Esophagus squamous epithelium (tissue), 5 donors: ENCODE data around the gene ITFG2. TPM values are rescaled to one million over a fixed set of nuclear protein-coding genes. Genes with fewer than 3 reads are reported as not detected.

Experiments used
- DNase-seq: peaks from one replicate; lab custom pipeline; 2025; lab: John Stamatoyannopoulos, UW
- H3K27ac ChIP-seq, 4 donors: fragments of 200-600 bp; sonication (generic); one replicate each; pipeline ENCODE4 v1.5.1; 2016 to 2019; ENCODE audit warnings: mild to moderate bottlenecking in 1 of 4
- H3K27me3 ChIP-seq, 4 donors: fragments of 200-600 bp; sonication (generic); 1 replicate in 3 of 4; 2 replicates in 1 of 4; pipeline versions ENCODE4 v1.5.1 to v1.6.0; 2017 to 2021; ENCODE audit warnings: antibody characterized with exemption in 1 of 4
- H3K36me3 ChIP-seq, 3 donors: fragments of 200-600 bp; sonication (generic); one replicate each; pipeline ENCODE4 v1.5.1; 2016 to 2019
- H3K4me1 ChIP-seq, 3 donors: fragments of 200-600 bp; sonication (generic); one replicate each; pipeline ENCODE4 v1.5.1; 2017 to 2019
- H3K4me3 ChIP-seq, 4 donors: fragments of 200-600 bp; sonication (generic); 1 replicate in 3 of 4; 2 replicates in 1 of 4; pipeline ENCODE4 v1.5.1; 2016 to 2019; ENCODE audit warnings: mild to moderate bottlenecking in 2 of 4, moderate library complexity in 1 of 4
- H3K9me3 ChIP-seq, 3 donors: fragments of 200-600 bp; sonication (generic); one replicate each; pipeline ENCODE4 v1.5.1; 2016 to 2019
- POLR2A ChIP-seq, 4 donors: fragments of 450-650 bp; IDR thresholded peaks; one replicate each; pipeline ENCODE4 v1.6.1; 2017; ENCODE audit warnings: antibody characterized with exemption in 4 of 4, mild to moderate bottlenecking in 4 of 4, moderate library complexity in 3 of 4
- WGBS, 2 donors: methylation state at CpG; one replicate each; pipeline ENCODE4 v1.1.5; 2018; 5-methylcytosine and 5-hydroxymethylcytosine counted together
- intact Hi-C: fragments of 100-400 bp; cut with DNase I; formaldehyde crosslinking; loops from one replicate; pipeline ENCODE4 v1.15.0; 2022
- total RNA-seq, 4 donors: library from RNA; depleted of rRNA; stranded (reverse); fragments of >200 nt; gene quantifications; one replicate each; pipeline ENCODE4 v1.1.0, GENCODE V29; 2016
- TF ChIP-seq, protein P1 (sequence below), 6 experiments: fragments of 450-650 bp in 4 of 6; fragments of 200-600 bp in 2 of 6; sonication (generic) in 2 of 6; IDR thresholded peaks; one replicate each; pipeline ENCODE4 v1.5.1; 2016 to 2019; ENCODE audit warnings: antibody characterized with exemption in 6 of 6, mild to moderate bottlenecking in 4 of 6, moderate library complexity in 4 of 6
- donor health status: DM: yes; HTN: yes; CAD: no.

The ITFG2 gene
- total RNA-seq, result 10 to 100 TPM; 14.3 to 27.5 (median 15.7) TPM

DNA sequence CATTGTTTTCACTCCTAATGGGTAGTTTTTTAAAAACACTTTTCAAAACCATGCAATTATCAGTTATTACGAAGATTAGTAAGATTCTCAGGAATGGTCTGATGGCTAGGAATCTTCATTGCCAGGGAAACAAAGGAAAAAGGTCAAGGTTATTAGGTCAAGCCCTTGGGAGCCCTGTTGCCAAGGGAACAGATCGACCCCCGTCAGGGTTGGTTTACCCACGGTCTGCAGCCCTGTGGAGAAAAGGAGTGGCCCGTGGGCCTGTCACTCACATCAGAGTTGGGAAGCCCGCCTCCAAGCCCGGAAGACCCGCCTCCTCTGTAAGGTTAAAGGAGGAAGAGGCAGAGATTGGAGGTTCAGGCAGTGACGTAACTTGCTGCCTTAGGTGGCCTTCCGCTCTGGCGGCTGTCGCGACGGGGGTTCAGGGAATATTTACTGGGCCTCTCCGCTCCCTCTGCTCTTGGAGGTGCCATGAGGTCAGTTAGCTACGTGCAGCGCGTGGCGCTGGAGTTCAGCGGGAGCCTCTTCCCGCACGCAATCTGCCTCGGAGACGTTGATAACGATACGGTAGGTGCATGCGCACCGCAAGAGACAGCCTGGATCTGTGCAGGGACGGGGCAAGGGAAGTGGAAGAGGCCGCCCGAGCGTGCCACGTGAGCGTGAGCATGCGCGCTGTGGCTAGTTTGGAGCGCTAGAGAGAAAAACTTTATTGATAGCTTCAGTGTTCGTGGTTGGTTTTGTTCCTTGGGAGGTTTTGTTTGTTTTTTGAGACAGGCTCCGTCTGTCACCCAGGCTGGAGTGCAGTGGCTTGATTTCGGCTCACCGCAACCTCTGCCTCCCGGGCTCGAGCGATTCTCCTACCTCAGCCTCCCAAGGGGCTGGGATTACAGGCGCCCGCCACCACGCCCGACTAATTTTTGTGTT lies at the start of gene ITFG2:
Gene ITFG2, plus strand, starts transcription at position 379 of the 924 bp plus-strand sequence. Its CDS starts 93 bp downstream, at position 472.
- peaks cover 0 to 24% (median 4%) of the 10 kb centered on the region in 3 donors for H3K36me3 ChIP-seq
- peak within 1 kb of the TSS; percentile 53 to 98 (median 76) for H3K4me3 ChIP-seq
- H3K27me3 ChIP-seq, result no peaks in the 10 kb centered on the region
- peak; percentile 93 for DNase-seq
- TF ChIP-seq, protein P1, sequence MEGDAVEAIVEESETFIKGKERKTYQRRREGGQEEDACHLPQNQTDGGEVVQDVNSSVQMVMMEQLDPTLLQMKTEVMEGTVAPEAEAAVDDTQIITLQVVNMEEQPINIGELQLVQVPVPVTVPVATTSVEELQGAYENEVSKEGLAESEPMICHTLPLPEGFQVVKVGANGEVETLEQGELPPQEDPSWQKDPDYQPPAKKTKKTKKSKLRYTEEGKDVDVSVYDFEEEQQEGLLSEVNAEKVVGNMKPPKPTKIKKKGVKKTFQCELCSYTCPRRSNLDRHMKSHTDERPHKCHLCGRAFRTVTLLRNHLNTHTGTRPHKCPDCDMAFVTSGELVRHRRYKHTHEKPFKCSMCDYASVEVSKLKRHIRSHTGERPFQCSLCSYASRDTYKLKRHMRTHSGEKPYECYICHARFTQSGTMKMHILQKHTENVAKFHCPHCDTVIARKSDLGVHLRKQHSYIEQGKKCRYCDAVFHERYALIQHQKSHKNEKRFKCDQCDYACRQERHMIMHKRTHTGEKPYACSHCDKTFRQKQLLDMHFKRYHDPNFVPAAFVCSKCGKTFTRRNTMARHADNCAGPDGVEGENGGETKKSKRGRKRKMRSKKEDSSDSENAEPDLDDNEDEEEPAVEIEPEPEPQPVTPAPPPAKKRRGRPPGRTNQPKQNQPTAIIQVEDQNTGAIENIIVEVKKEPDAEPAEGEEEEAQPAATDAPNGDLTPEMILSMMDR (IDR thresholded peaks at IDR 0.05), result peak in 1 of 6 experiments; percentile 51
- TF ChIP-seq POLR2A (IDR thresholded peaks at IDR 0.05), result peak in 3 of 4 donors; percentile 76 to 84 (median 84)
- H3K27ac ChIP-seq, result peak within 1 kb of the TSS; percentile 88 to 98 (median 95)
- peaks cover 4 to 32% (median 17%) of the 10 kb centered on the region in 3 donors for H3K4me1 ChIP-seq
- intact Hi-C loops, result no loop called here
- no peaks in the 10 kb centered on the region for H3K9me3 ChIP-seq
- WGBS, 2 donors, result 1% methylated on average over 18 to 24 of the region's 48 CpGs

DNA sequence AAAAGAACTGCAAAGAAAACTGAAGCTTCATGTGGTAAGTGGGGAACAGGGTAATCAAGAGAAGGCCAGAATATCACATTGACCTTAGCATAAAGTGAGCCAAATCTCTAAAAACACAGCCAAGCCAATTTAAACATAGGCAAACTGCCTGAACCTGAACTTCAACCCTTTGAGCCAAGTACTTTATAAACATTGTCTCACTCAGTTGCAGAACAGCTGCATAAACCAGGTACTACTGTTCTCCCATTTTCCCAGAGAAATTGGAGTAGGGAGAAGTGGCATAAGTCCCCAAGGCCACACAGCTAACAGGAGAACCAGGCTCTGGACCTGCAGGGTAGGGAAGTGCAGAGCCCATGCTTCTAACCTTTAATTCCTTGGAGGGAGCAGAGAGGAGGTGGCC lies 48.1 kb upstream of the ITFG2 start:
- Histone ChIP-seq H3K4me1 (peaks cover 0 to 6% (median 0%) of the 10 kb centered on the region in 3 donors), H3K27me3 (no peaks in the 10 kb centered on the region), H3K27ac (no peak overlapping the region), H3K9me3 (no peaks in the 10 kb centered on the region), H3K4me3 (no peak overlapping the region), H3K36me3 (no peaks in the 10 kb centered on the region)
- intact Hi-C loops, result no loop called here
- TF ChIP-seq, protein P1 (IDR thresholded peaks at IDR 0.05), result no peak
- TF ChIP-seq POLR2A (IDR thresholded peaks at IDR 0.05), result no peak
- no peak for DNase-seq

DNA sequence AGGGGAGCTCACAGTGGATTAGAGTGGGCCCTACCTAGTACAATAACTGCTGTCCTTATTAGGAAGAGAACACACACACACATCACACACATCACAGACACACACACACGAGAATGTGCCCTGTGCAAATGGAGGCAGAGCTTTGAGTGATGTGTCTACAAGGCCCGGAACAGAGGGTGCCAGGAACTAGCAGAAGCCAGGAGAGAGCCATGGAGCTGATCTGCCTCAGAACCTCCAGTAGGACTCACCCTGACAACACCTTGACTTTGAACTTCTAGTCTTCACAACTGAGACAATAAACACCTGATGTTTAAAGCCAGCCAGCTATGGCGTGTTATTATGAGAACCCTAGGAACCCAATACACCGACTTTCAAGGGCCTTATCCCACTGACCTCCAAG lies 47.4 kb upstream of the ITFG2 start:
- Histone ChIP-seq H3K27ac (no peak overlapping the region), H3K27me3 (no peaks in the 10 kb centered on the region), H3K4me3 (no peak overlapping the region), H3K9me3 (no peaks in the 10 kb centered on the region), H3K36me3 (no peaks in the 10 kb centered on the region), H3K4me1 (peaks cover 0 to 6% (median 0%) of the 10 kb centered on the region in 3 donors)
- intact Hi-C loops, result no loop called here
- WGBS, 2 donors, result 88 to 91% methylated on average over 3 to 4 of the region's 4 CpGs
- TF ChIP-seq, protein P1 (IDR thresholded peaks at IDR 0.05), result no peak
- no peak for TF ChIP-seq POLR2A (IDR thresholded peaks at IDR 0.05)
- DNase-seq, result no peak

DNA sequence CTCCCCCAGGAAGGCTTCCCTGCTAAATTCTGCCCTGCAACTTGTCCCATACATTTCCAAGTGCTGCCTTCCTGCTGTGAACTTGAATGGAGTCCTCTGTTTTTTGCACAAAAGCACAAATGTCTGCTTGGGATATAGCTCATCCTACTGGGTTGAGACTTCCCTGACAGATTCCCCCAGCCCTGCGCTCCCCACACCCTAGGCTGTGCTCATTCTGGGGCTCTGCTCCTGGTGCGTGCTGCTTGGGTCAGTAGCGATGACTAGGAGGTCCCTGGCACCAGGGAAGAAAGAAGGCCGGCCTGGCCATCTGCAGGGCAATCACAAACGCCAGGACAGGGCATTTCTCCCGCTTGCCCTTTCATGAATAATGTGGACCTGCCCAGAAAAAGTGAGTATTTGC lies 46.9 kb upstream of the ITFG2 start:
- intact Hi-C loops, result no loop called here
- TF ChIP-seq POLR2A (IDR thresholded peaks at IDR 0.05), result no peak
- TF ChIP-seq, protein P1 (IDR thresholded peaks at IDR 0.05), result no peak
- no peaks in the 10 kb centered on the region for H3K27me3 ChIP-seq
- no peak overlapping the region for H3K4me3 ChIP-seq
- no peaks in the 10 kb centered on the region for H3K36me3 ChIP-seq
- peaks cover 0 to 6% (median 0%) of the 10 kb centered on the region in 3 donors for H3K4me1 ChIP-seq
- H3K9me3 ChIP-seq, result no peaks in the 10 kb centered on the region
- WGBS, 2 donors, result no CpG with 5 or more reads among the region's 6 CpGs
- no peak for DNase-seq
- no peak overlapping the region for H3K27ac ChIP-seq
